Activated T-cell treated with anti-CD3 and anti-CD28 coated beads for 4 hours (primary cell): ENCODE results near the gene TCF12.

Source experiments
- DNase-seq: peaks from one replicate; pipeline ENCODE4 v3.0.0-alpha.2; 2020

The TCF12 gene

DNA sequence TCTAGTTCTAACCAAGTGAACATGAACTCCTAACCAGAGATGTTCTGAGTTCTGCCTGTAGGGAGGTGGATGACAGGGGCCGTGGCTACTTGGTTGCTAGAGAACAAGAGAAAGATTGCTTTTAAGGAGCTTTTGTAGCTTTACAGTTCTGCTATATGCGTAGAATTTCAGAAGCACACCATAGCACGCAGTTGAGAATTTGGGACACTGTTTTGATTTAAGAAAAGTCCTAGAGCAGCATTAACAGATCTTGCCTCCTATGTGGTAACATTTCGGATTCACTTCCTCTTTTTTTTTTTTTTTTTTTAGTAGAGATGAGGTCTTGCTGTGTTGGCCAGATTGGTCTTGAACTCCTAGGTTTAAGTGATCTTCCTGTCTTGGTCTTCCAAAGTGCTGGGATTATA is 181.7 kb downstream of the TCF12 start:
- no peak for DNase-seq

- no peak for DNase-seq
These were observed 184.4 kb downstream of the TCF12 start for GRCh38 chr15:57102858-57103257.

- no peak for DNase-seq
These were observed 189.9 kb downstream of the TCF12 start for GRCh38 chr15:57108296-57108695.

DNA sequence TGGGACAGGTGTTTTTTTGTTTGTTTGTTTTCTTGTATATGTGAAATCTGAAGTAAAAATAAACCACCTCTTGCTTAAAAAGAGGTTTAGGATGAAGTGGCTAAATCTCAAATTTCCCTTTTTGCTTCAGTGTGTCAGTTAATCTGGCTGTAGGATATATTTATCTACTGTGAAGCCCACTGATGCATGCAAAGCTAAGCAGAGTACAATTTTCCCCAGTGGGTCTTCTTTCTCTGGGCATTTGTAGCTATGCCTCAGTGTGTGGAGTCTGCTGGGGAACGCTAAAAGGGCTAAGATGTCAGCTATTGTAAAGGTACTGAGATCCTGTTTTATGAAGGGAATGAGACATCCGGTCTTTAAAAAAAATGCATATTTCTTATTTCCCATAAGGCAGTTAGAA is 190.6 kb downstream of the TCF12 start:
- no peak for DNase-seq

- DNase-seq = no peak
These were observed 192.6 kb downstream of the TCF12 start for GRCh38 chr15:57111002-57111401.

GRCh38 chr15:57112178-57112577 is 193.7 kb downstream of the TCF12 start:
- DNase-seq = no peak

- DNase-seq = no peak
These were observed 195.6 kb downstream of the TCF12 start for GRCh38 chr15:57114070-57114469.

GRCh38 chr15:57118013-57118799 is 199.8 kb downstream of the TCF12 start:
- no peak for DNase-seq

DNA sequence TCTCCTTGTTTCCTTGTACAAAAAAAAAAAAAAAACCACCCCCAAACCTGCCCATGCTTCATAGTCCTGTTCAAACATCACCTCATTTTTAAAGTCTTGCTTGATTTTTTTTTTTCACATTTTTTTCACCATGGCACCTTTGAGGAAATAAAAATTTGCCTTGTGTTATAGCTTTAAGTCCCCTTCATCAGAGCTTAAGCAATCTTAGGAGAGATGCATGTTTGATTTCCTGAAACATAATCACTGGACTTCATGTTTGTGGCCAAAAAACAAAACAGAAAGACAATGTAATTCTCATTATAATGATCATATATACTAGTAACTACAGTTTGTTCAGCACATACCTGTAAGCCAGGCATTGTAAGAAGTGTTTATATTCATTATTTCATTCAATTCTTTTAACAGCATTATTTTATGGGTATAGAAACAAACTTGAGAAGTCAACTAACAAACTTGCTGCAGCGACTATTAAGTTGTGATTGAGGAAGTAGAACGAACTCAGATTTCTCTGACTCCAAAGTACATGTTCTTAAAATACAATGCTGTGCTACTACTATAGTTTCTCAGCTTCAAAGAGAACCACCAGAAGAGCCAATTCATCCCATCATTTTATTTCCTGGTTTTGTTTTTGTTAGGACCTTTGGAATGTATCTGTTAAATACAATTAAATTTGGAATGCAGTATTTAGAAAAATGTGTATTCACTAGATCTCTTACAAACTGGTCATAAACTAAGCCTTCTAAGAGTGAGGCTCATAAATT is 203.8 kb downstream of the TCF12 start:
- no peak for DNase-seq

DNA sequence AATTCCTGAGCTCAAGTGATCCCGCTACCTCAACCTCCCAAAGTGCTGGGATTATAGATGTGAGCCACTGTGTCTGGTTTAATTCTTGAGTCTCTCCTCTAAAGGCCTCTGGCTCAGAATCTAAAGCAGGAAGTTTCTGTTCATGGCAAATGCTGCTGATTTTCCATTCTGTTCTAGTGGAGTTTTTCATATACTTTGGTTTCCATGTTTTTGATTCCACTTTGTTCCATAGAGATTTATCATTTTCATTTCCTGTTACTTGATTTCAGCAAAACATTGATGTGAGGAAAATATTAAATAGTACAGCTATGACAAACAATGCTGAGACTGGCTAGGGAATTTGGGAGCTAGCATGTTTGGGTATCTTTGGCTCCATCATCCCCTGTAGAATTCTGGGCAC is 205.6 kb downstream of the TCF12 start:
- DNase-seq = no peak

DNA sequence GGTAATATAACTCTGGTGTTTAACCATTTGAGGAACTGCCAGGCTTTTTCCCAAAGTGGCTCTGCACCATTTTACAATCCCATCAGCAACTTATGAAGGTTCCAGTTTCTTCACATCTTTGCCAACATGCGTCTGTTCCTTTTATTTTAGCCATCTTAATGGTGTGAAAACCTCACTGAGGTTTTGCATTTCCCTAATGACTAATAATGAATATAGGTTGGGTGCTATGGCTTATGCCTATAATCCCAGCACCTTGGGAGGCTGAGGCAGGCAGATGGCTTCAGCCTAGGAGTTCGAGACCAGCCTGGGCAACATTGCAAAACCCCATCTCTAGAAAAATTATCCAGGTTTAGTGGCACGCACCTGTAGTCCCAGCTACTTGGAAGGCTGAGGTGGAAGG is 210.6 kb downstream of the TCF12 start:
- DNase-seq = no peak

GRCh38 chr15:57130956-57131355 is 212.5 kb downstream of the TCF12 start:
- DNase-seq = no peak

- no peak for DNase-seq
These were observed 214.9 kb downstream of the TCF12 start for GRCh38 chr15:57133127-57133968.

GRCh38 chr15:57134071-57134605 is 215.7 kb downstream of the TCF12 start:
- DNase-seq = no peak

DNA sequence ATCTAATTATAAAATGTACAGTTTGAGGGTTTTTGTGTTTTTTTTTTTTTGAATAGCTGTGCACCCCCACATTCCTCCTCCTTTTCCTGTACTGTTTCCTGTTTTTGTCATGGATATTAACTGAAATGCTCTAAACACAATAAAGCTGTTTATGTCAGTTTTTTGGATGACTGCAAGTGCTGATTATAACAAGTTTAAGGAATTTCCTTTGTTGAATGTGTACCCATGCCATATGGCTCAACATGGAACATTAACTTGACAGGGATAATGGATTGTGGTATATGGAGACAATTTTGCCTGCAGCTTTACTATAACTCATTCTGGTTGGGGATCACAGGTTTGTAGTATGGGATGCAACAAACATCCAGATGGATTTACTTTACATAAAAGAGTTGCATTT is 216.4 kb downstream of the TCF12 start:
- DNase-seq = no peak

DNA sequence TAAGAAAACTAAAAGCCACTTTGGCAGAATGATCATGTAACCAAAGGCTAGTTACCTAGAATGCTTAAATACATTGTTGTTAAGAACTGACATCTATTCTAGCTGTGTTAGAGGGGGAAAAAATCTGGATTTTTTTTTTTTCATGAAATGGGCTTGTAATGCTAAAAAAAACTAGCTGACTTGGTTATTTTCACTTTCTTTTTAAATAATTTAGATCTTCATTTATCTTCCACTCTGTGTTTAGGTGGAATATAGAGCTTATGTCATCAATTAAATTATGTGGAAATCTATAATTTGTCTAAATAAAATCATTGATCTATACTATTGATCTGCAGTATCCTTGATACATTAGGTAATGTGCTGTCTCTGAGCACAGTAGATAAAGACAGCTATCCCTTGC is 217.4 kb downstream of the TCF12 start:
- no peak for DNase-seq

DNA sequence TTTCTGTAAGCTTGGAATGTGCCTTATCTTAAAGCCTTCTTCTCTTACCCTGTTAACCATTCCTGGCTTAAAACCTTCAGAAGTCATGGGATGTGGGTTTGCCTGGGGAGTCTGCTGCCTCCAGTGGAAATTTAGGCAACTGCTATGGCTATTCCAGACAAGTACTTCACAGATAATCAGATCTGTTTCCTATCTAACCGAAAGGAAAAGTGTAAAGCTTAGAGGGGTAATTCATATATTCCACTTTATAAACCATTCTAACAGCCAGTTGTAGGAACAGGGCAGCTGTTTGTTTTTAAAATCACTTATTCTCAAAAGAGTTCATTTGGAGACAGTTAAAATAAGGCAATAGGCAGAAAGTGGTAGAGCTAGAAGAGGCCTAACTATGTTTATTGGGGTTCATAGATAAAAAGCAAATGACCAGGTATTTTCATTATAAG is 219.9 kb downstream of the TCF12 start:
- no peak for DNase-seq

- DNase-seq = no peak
These were observed 225.2 kb downstream of the TCF12 start for GRCh38 chr15:57143511-57144078.

DNA sequence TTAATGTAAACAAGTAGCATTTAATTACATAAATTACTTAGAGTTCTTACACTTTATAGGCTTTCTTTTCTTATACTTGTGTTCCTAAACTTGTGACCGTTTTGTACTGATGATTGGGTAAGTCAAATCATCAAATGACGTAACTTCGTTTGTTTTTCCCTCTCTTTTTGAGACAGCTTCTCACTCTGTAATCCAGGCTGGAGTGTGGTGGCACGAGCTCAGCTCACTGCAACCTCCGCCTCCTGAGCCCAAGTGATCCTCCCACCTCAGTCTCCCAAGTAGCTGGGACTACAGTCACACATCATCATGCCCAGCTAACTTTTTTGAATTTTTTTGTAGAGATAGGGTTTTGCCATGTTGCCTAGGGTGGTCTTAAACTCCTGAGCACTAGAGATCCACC is 226.0 kb downstream of the TCF12 start:
- no peak for DNase-seq

DNA sequence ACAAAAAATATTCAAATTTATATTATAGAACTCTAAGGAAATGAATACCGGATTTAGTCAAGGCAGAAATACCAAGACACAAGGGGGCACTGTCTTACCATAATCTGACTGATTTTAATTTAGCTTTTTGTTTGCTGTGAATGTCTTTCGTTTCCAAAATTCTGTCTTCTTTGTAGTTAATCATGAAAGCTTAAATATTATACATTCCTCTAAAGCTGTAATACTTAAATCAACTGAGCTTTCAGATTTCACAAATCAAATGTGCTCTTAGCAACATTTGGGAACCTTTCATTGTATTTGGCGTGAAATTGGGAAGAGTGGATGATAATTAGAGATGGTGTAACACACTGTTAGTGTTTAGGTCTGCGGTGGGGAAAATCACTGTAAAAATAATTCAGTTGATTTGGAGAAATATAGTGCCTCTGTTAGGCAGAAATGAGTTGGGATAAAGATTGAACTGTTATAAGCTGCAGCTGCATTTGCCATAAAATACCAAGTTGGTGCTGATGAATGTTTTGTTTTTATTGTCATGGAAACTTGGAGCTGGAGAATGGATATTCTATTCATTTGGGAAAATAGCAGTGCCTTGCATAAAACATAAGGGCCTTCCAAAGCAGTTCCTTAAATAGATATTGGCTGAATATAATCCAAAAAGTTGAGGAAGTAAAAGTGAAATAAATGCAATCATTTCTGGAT is 228.2 kb downstream of the TCF12 start:
- no peak for DNase-seq

DNA sequence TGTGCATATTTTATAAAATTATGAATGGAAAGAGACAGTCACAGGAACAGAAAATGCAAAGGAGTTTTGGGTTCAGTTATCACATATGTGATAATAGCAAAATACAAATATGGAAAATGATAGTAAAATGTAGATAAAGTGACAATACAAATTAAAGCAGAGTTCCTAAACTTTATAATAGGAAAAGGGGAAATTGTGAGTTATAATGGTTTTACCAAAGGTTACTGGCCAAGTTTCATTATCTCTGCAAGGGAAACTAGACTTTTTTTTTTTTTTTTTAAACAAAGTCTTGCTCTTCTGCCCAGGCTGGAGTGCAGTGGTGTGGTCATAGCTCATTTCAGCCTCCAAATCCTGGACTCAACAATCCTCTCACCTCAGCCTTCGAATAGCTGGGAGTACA is 229.2 kb downstream of the TCF12 start:
- no peak for DNase-seq

GRCh38 chr15:57148262-57148661 is 229.8 kb downstream of the TCF12 start:
- no peak for DNase-seq
